ENCODE data around the gene FADS2.

- TF ChIP-seq, protein P1, sequence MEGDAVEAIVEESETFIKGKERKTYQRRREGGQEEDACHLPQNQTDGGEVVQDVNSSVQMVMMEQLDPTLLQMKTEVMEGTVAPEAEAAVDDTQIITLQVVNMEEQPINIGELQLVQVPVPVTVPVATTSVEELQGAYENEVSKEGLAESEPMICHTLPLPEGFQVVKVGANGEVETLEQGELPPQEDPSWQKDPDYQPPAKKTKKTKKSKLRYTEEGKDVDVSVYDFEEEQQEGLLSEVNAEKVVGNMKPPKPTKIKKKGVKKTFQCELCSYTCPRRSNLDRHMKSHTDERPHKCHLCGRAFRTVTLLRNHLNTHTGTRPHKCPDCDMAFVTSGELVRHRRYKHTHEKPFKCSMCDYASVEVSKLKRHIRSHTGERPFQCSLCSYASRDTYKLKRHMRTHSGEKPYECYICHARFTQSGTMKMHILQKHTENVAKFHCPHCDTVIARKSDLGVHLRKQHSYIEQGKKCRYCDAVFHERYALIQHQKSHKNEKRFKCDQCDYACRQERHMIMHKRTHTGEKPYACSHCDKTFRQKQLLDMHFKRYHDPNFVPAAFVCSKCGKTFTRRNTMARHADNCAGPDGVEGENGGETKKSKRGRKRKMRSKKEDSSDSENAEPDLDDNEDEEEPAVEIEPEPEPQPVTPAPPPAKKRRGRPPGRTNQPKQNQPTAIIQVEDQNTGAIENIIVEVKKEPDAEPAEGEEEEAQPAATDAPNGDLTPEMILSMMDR (IDR thresholded peaks at IDR 0.05): no peak
- TF ChIP-seq POLR2A (IDR thresholded peaks at IDR 0.05): no peak
These were observed 23.8 kb downstream of the FADS2 start for GRCh38 chr11:61851900-61852295.
